Measurements from ENCODE around the gene GAB1.
"Not testable (repeated sequence)": the region's sequence is repeated elsewhere in the genome, so short reads cannot be mapped to it uniquely, and the experiment has no call there.

GAB1 gene

GRCh38 chr4:143339497-143339896 is 2.8 kb downstream of the GAB1 start:
- DNase-seq = no peak

- no peak for DNase-seq
Measured at GRCh38 chr4:143341186-143341755, 4.6 kb downstream of the GAB1 start.

- no peak for DNase-seq
Measured at GRCh38 chr4:143343276-143343831, 6.7 kb downstream of the GAB1 start.

GRCh38 chr4:143344041-143344440 is 7.4 kb downstream of the GAB1 start:
- no peak for DNase-seq

- no peak for DNase-seq
Measured at GRCh38 chr4:143344774-143345173, 8.1 kb downstream of the GAB1 start.

GRCh38 chr4:143345356-143345755 is 8.7 kb downstream of the GAB1 start:
- no peak for DNase-seq

- no peak for DNase-seq
Measured at GRCh38 chr4:143346206-143346605, 9.5 kb downstream of the GAB1 start.

- DNase-seq = no peak
Measured at GRCh38 chr4:143347484-143348111, 10.9 kb downstream of the GAB1 start.

- no peak for DNase-seq
Measured at GRCh38 chr4:143348233-143349077, 11.8 kb downstream of the GAB1 start.

GRCh38 chr4:143349858-143350527 is 13.3 kb downstream of the GAB1 start:
- DNase-seq = not testable (repeated sequence)

- no peak for DNase-seq
Measured at GRCh38 chr4:143351149-143351691, 14.5 kb downstream of the GAB1 start.

GRCh38 chr4:143351774-143352451 is 15.2 kb downstream of the GAB1 start:
- peak; percentile 36 for DNase-seq

GRCh38 chr4:143352720-143353119 is 16.0 kb downstream of the GAB1 start:
- no peak for DNase-seq

GRCh38 chr4:143353797-143354196 is 17.1 kb downstream of the GAB1 start:
- no peak for DNase-seq

- no peak for DNase-seq
Measured at GRCh38 chr4:143354990-143355389, 18.3 kb downstream of the GAB1 start.

- DNase-seq = no peak
Measured at GRCh38 chr4:143355540-143356217, 19.0 kb downstream of the GAB1 start.

- no peak for DNase-seq
Measured at GRCh38 chr4:143356493-143356892, 19.8 kb downstream of the GAB1 start.

- DNase-seq = no peak
Measured at GRCh38 chr4:143357161-143357845, 20.6 kb downstream of the GAB1 start.

- no peak for DNase-seq
Measured at GRCh38 chr4:143358419-143358818, 21.7 kb downstream of the GAB1 start.

- peak; percentile 60 for DNase-seq
Measured at GRCh38 chr4:143358923-143359643, 22.4 kb downstream of the GAB1 start.
